Stomach (tissue), 4 donors: ENCODE results near the gene PTGDS.

Source experiments
- CTCF ChIP-seq, 7 experiments: fragments of 450-650 bp in 4 of 7; fragments of 200-600 bp in 3 of 7; sonication (generic) in 3 of 7; IDR thresholded peaks; one replicate each; pipeline ENCODE4 v1.5.1; 2016 to 2019; ENCODE audit warnings: antibody characterized with exemption in 7 of 7, control low read depth in 2 of 7, mild to moderate bottlenecking in 1 of 7
- POLR2AphosphoS5 ChIP-seq, 3 donors: sonication (generic); formaldehyde crosslinking; IDR thresholded peaks; one replicate each; pipeline ENCODE4 v1.6.1; 2016; ENCODE audit warnings: antibody characterized with exemption in 3 of 3

GRCh38 chr9:136970361-136970760 lies 6.9 kb upstream of the PTGDS start:
- no peak for TF ChIP-seq CTCF (IDR thresholded peaks at IDR 0.05)
- TF ChIP-seq POLR2AphosphoS5 (IDR thresholded peaks at IDR 0.05): no peak
